Panc1 (cell line): ENCODE measurements around the gene TMEFF1. TPM values are rescaled to one million over a fixed set of nuclear protein-coding genes. Genes with fewer than 3 reads are reported as not detected.
"Not testable (repeated sequence)": the region's sequence is repeated elsewhere in the genome, so short reads cannot be mapped to it uniquely, and the experiment has no call there.

Experiments
- ATAC-seq: fragments of 200-7000 bp; cut with Tn5 transposase; 2 replicates; pipeline ENCODE4 v1.9.1; 2020; ENCODE audit warnings: mild to moderate bottlenecking, moderate library complexity
- BruUV-seq: library from RNA; stranded (reverse); fragments of 400-500 nt; replicated peaks from 2 replicates; lab custom pipeline; 2021; lab: Mats Ljungman, UMichigan
- CTCF ChIA-PET: fragments of 300-600 bp; sonication (Branson Sonifier 250); formaldehyde crosslinking; loops from one replicate; lab custom pipeline; 2022; ENCODE audit warnings: antibody characterized with exemption; lab: Charles Lee
- POLR2A ChIA-PET: fragments of 300-600 bp; sonication (Branson Sonifier 250); formaldehyde crosslinking; loops from one replicate; lab custom pipeline; 2022; ENCODE audit warnings: antibody characterized with exemption; lab: Charles Lee
- DNase-seq: peaks from one replicate; pipeline ENCODE4 v3.0.0-alpha.2; 2010; ENCODE audit warnings: low read depth, low spot score
- H3K27ac ChIP-seq: 2 replicates; pipeline ENCODE4 v1.5.1; 2011; ENCODE audit warnings: mild to moderate bottlenecking, low read length, inconsistent platforms
- H3K27me3 ChIP-seq: fragments of 200-500 bp; sonication (Bioruptor generic); 2 replicates; pipeline ENCODE4 v1.6.0; 2014; ENCODE audit warnings: low read length, inconsistent platforms; ENCODE audit not compliant: control insufficient read depth, insufficient read depth
- H3K36me3 ChIP-seq: fragments of 200-500 bp; sonication (Bioruptor generic); 2 replicates; pipeline ENCODE4 v1.5.1; 2014; ENCODE audit warnings: inconsistent platforms, mild to moderate bottlenecking, low read length, moderate library complexity; ENCODE audit not compliant: control insufficient read depth, insufficient read depth
- H3K4me1 ChIP-seq: 2 replicates; pipeline ENCODE4 v1.5.1; 2011; ENCODE audit warnings: inconsistent platforms, mild to moderate bottlenecking, low read length, moderate library complexity; ENCODE audit not compliant: control insufficient read depth, insufficient read depth
- H3K4me3 ChIP-seq, 2 experiments: 2 replicates each; pipeline ENCODE4 v1.5.1; 2011 to 2012; ENCODE audit warnings: low read depth in 2 of 2, low read length in 2 of 2, mild to moderate bottlenecking in 2 of 2, inconsistent platforms in 1 of 2, moderate library complexity in 1 of 2
- H3K9me3 ChIP-seq: fragments of 200-500 bp; sonication (Bioruptor generic); 2 replicates; pipeline ENCODE4 v1.5.1; 2014; ENCODE audit warnings: low read depth, mild to moderate bottlenecking, inconsistent platforms, low read length, moderate library complexity; ENCODE audit not compliant: control insufficient read depth, insufficient read depth
- CTCF ChIP-seq: fragments of 450-650 bp; IDR thresholded peaks from 2 replicates; pipeline ENCODE4 v1.5.1; 2017; ENCODE audit warnings: mild to moderate bottlenecking
- POLR2AphosphoS5 ChIP-seq: IDR thresholded peaks from 2 replicates; pipeline ENCODE4 v1.6.1; 2012; ENCODE audit warnings: mild to moderate bottlenecking, low read depth, low read length, moderate library complexity
- REST ChIP-seq, 2 experiments: IDR thresholded peaks; 2 replicates each; pipeline ENCODE4 v1.6.1; 2011 to 2012; ENCODE audit warnings: low read depth in 2 of 2, control low read depth in 1 of 2, low read length in 1 of 2, mild to moderate bottlenecking in 1 of 2, moderate library complexity in 1 of 2; ENCODE audit not compliant: insufficient read depth in 1 of 2
- SIN3A ChIP-seq: IDR thresholded peaks from 2 replicates; pipeline ENCODE4 v1.6.1; 2012; ENCODE audit warnings: low read depth, mild to moderate bottlenecking, low read length, moderate library complexity, borderline replicate concordance; ENCODE audit not compliant: insufficient read depth
- TCF7L2 ChIP-seq: IDR thresholded peaks from 2 replicates; pipeline ENCODE4 v1.6.1; 2011; ENCODE audit warnings: mild to moderate bottlenecking, low read depth, low read length, inconsistent platforms
- in situ Hi-C: cut with HindIII; loops from 2 replicates; pipeline ENCODE4 v1.10.0; 2016; ENCODE audit warnings: low sequenced_read_pairs, low pct_unique_long_range_greater_than_20kb
- intact Hi-C: fragments of 100-400 bp; cut with micrococcal nuclease; formaldehyde crosslinking; loops from one replicate; pipeline ENCODE4 v1.10.0; 2022; ENCODE audit not compliant: unreplicated experiment
- total RNA-seq: library from RNA; stranded (reverse); gene quantifications from one replicate; pipeline ENCODE4 v1.2.1, GENCODE V29; 2021; ENCODE audit not compliant: unreplicated experiment

TMEFF1 gene
- total RNA-seq, 1 experiment from 2014 or later = 2.2 TPM

DNA sequence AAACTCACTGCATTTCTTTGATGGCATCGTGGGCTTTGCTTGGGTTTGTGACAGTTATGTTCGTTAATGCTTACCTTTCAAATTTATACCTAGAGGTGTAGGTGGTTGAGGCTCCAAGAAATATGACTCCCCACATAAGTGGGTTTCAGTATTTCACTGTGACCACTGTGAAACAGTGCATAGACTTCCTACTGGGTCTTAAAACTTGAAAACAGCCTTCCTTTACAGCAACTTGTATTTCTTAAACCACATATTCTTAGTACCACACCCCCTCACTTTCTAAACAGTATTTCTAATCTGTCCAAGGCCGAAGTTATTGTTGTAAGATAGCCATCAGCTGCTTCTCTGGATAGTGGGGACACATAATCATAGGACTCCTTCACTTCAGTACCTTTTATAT lies 48.3 kb downstream of the TMEFF1 start:
- intact Hi-C loops (no loop called here), in situ Hi-C loops (no loop called here)
- no peak for TF ChIP-seq REST (IDR thresholded peaks at IDR 0.05; ENCODE audit: insufficient read depth in 1 of 2, low read depth in 2 of 2, low read length in 1 of 2)
- TF ChIP-seq CTCF = no peak
- no peak for TF ChIP-seq POLR2AphosphoS5
- no peak for TF ChIP-seq TCF7L2
- no peak for TF ChIP-seq SIN3A
- ChIA-PET POLR2A (no interaction called here), CTCF (no interaction called here)
- Histone ChIP-seq H3K4me3 (no peak overlapping the region), H3K27me3 (no peaks in the 10 kb centered on the region), H3K4me1 (no peaks in the 10 kb centered on the region), H3K36me3 (no peaks in the 10 kb centered on the region), H3K27ac (no peak overlapping the region), H3K9me3 (no peaks in the 10 kb centered on the region)
- no peak for DNase-seq
- ATAC-seq = no peak
- BruUV-seq = no TSS peak

- CTCF ChIA-PET = no interaction called here
- intact Hi-C loops = no loop called here
- no TSS peak for BruUV-seq
- H3K27ac ChIP-seq = no peak overlapping the region
- DNase-seq = no peak
- POLR2A ChIA-PET = no interaction called here
- no peaks in the 10 kb centered on the region for H3K4me1 ChIP-seq
- TF ChIP-seq SIN3A = no peak
- no peak for TF ChIP-seq REST (IDR thresholded peaks at IDR 0.05; ENCODE audit: insufficient read depth in 1 of 2, low read depth in 2 of 2, low read length in 1 of 2)
- TF ChIP-seq CTCF = no peak
- TF ChIP-seq POLR2AphosphoS5 = no peak
- no peak for TF ChIP-seq TCF7L2
- in situ Hi-C loops = no loop called here
- no peaks in the 10 kb centered on the region for H3K9me3 ChIP-seq
- no peaks in the 10 kb centered on the region for H3K36me3 ChIP-seq
- H3K4me3 ChIP-seq = no peak overlapping the region
- H3K27me3 ChIP-seq = no peaks in the 10 kb centered on the region
- ATAC-seq = no peak
These were observed 52.6 kb downstream of the TMEFF1 start for GRCh38 chr9:100525563-100525962.

DNA sequence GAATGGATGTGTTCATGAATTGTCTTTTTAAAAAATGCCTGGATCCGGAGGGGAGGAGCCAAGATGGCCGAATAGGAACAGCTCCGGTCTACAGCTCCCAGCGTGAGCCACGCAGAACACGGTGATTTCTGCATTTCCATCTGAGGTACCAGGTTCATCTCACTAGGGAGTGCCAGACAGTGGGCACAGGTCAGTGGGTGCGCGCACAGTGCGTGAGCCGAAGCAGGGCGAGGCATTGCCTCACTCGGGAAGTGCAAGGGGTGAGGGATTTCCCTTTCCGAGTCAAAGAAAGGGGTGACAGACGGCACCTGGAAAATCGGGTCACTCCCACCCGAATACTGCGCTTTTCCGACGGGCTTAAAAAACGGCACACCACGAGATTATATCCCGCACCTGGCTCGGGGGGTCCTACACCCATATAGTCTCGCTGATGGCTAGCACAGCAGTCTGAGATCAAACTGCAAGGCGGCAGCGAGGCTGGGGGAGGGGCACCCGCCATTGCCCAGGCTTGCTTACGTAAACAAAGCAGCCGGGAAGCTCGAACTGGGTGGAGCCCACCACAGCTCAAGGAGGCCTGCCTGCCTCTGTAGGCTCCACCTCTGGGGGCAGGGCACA lies 54.3 kb downstream of the TMEFF1 start:
- ATAC-seq, H3K27ac ChIP-seq, DNase-seq, POLR2A ChIA-PET, BruUV-seq, H3K27me3 ChIP-seq, H3K9me3 ChIP-seq, H3K4me3 ChIP-seq, intact Hi-C loops, CTCF ChIA-PET, H3K36me3 ChIP-seq, H3K4me1 ChIP-seq, in situ Hi-C loops: not testable (repeated sequence)
